ENCODE measurements around the gene TRPV6.

TRPV6 gene

DNA sequence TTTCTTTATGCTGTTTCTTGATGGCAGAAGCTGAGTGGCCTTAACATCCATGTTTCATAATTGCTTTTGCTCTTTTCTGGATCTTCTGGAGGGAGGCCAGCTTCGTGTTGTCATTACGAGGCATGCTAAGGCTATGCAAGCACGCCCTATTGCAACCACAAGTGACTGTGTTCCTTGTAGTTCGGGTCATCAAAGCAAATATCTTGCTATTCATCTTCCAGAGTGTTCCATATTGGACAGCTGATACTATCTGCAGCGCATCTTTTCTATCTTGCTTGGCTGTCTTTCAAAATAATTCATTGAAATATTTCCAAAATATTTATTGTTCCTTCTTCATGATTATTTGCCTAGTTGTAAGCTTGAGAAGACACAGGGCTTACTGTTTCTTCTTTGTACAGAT lies 25.7 kb downstream of the TRPV6 start:
- Histone ChIP-seq H3K9ac (ENCODE audit: low read length) (no peak overlapping the region), H3K9me3 (replicated peaks; ENCODE audit: insufficient read depth, low read length) (no peaks in the 10 kb centered on the region), H3K4me3 (ENCODE audit: low read length) (no peak overlapping the region), H3K27ac (ENCODE audit: low read length) (no peak overlapping the region), H3K9me2 (replicated peaks; ENCODE audit: insufficient read depth, low read length) (no peaks in the 10 kb centered on the region), H4K20me1 (ENCODE audit: insufficient read depth, low read length) (no peaks in the 10 kb centered on the region), H3K4me1 (ENCODE audit: low read length) (no peaks in the 10 kb centered on the region), H3K36me3 (replicated peaks; ENCODE audit: insufficient read depth, low read length) (no peaks in the 10 kb centered on the region), H3K4me2 (ENCODE audit: low read depth, low read length) (no peak overlapping the region), H2AFZ (ENCODE audit: low read length) (no peak overlapping the region), H3K27me3 (replicated peaks; ENCODE audit: insufficient read depth, low read length) (peaks cover 27% of the 10 kb centered on the region), H3K79me2 (ENCODE audit: low read length) (no peaks in the 10 kb centered on the region), H3F3A (ENCODE audit: insufficient read depth, low read length) (no peaks in the 10 kb centered on the region)
- TF ChIP-seq EZH2phosphoT487 (IDR thresholded peaks at IDR 0.05; ENCODE audit: low read length) (no peak), CTCF (IDR thresholded peaks at IDR 0.05; ENCODE audit: low read length) (no peak), EZH2 (optimal IDR thresholded peaks at IDR 0.05; ENCODE audit: low read depth, low read length) (no peak)
- no peak for DNase-seq

GRCh38 chr7:142859411-142859810 lies 26.1 kb downstream of the TRPV6 start:
- no peaks in the 10 kb centered on the region for H3K79me2 ChIP-seq (ENCODE audit: low read length)
- no peak overlapping the region for H3K9ac ChIP-seq (ENCODE audit: low read length)
- H3K27me3 ChIP-seq (replicated peaks; ENCODE audit: insufficient read depth, low read length), result peaks cover 23% of the 10 kb centered on the region
- H4K20me1 ChIP-seq (ENCODE audit: insufficient read depth, low read length), result no peaks in the 10 kb centered on the region
- H2AFZ ChIP-seq (ENCODE audit: low read length), result no peak overlapping the region
- no peak for DNase-seq
- H3K4me2 ChIP-seq (ENCODE audit: low read depth, low read length), result no peak overlapping the region
- no peak overlapping the region for H3K27ac ChIP-seq (ENCODE audit: low read length)
- H3K9me2 ChIP-seq (replicated peaks; ENCODE audit: insufficient read depth, low read length), result no peaks in the 10 kb centered on the region
- H3K9me3 ChIP-seq (replicated peaks; ENCODE audit: insufficient read depth, low read length), result no peaks in the 10 kb centered on the region
- H3K4me3 ChIP-seq (ENCODE audit: low read length), result no peak overlapping the region
- TF ChIP-seq EZH2phosphoT487 (IDR thresholded peaks at IDR 0.05; ENCODE audit: low read length), result no peak
- TF ChIP-seq CTCF (IDR thresholded peaks at IDR 0.05; ENCODE audit: low read length), result no peak
- no peak for TF ChIP-seq EZH2 (optimal IDR thresholded peaks at IDR 0.05; ENCODE audit: low read depth, low read length)
- no peaks in the 10 kb centered on the region for H3F3A ChIP-seq (ENCODE audit: insufficient read depth, low read length)
- H3K4me1 ChIP-seq (ENCODE audit: low read length), result no peaks in the 10 kb centered on the region
- H3K36me3 ChIP-seq (replicated peaks; ENCODE audit: insufficient read depth, low read length), result no peaks in the 10 kb centered on the region

- peaks cover 14% of the 10 kb centered on the region for H3K27me3 ChIP-seq (replicated peaks; ENCODE audit: insufficient read depth, low read length)
- H3K9me3 ChIP-seq (replicated peaks; ENCODE audit: insufficient read depth, low read length), result no peaks in the 10 kb centered on the region
- TF ChIP-seq CTCF (IDR thresholded peaks at IDR 0.05; ENCODE audit: low read length) (no peak), EZH2phosphoT487 (IDR thresholded peaks at IDR 0.05; ENCODE audit: low read length) (no peak), EZH2 (optimal IDR thresholded peaks at IDR 0.05; ENCODE audit: low read depth, low read length) (no peak)
- no peaks in the 10 kb centered on the region for H3K79me2 ChIP-seq (ENCODE audit: low read length)
- no peaks in the 10 kb centered on the region for H4K20me1 ChIP-seq (ENCODE audit: insufficient read depth, low read length)
- DNase-seq, result no peak
- H3K9me2 ChIP-seq (replicated peaks; ENCODE audit: insufficient read depth, low read length), result no peaks in the 10 kb centered on the region
- H3F3A ChIP-seq (ENCODE audit: insufficient read depth, low read length), result no peaks in the 10 kb centered on the region
- H3K4me3 ChIP-seq (ENCODE audit: low read length), result no peak overlapping the region
- no peak overlapping the region for H3K27ac ChIP-seq (ENCODE audit: low read length)
- H3K4me1 ChIP-seq (ENCODE audit: low read length), result no peaks in the 10 kb centered on the region
- H3K36me3 ChIP-seq (replicated peaks; ENCODE audit: insufficient read depth, low read length), result no peaks in the 10 kb centered on the region
- H2AFZ ChIP-seq (ENCODE audit: low read length), result no peak overlapping the region
- H3K9ac ChIP-seq (ENCODE audit: low read length), result no peak overlapping the region
- no peak overlapping the region for H3K4me2 ChIP-seq (ENCODE audit: low read depth, low read length)
Measured at GRCh38 chr7:142857625-142858024, 27.9 kb downstream of the TRPV6 start.
